KBM-7 (cell line): Measurements from ENCODE around the gene SCUBE2.

Experiments
- DNase-seq: peaks from one replicate; pipeline ENCODE4 v3.0.0-alpha.2; 2015
- in situ Hi-C: fragments of 300-500 bp; cut with MboI; formaldehyde crosslinking; loops from 2 replicates; pipeline ENCODE4 v1.14.3; 2020; ENCODE audit warnings: low sequenced_read_pairs, low pct_unique_long_range_greater_than_20kb, mixed read lengths

The SCUBE2 gene

DNA sequence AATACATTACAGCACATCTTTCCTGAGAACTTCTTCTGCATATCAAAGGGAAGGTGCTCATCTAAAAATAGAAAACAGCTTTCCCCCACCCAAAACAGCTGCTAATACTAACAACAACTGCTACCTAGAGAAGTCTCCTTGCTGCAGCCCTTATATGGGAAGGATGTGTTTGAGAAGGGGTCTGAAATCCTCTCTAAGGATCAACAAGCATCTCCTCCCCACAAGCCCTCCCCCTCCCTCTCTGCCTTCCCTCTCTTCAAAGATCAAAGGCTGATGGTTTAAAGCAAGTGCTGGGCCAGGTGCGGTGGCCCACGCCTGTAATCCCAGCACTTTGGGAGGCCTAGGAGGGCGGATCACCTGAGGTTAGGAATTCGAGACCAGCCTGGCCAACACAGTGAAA, 33.5 kb downstream of the SCUBE2 start:
- in situ Hi-C loops: no loop called here
- DNase-seq: no peak

DNA sequence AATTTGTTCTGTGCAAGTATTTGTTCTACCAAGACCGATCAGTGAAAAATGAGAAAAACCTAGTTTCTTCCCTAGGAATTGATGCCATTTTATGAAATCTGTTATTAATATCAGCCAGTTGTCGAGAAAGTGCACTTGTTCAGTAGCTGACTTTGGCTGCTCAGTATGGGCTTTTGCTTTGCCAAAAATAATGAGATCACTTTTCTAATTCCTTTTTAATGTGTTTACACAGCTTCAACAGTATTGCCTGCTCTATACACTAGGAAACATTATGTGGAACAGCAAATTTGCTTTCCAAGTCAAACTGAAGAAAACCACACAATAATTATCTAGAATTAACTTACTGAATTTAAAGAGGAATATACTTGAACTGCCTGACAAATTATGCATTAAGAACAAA, 34.4 kb downstream of the SCUBE2 start:
- no peak for DNase-seq
- in situ Hi-C loops: no loop called here

DNA sequence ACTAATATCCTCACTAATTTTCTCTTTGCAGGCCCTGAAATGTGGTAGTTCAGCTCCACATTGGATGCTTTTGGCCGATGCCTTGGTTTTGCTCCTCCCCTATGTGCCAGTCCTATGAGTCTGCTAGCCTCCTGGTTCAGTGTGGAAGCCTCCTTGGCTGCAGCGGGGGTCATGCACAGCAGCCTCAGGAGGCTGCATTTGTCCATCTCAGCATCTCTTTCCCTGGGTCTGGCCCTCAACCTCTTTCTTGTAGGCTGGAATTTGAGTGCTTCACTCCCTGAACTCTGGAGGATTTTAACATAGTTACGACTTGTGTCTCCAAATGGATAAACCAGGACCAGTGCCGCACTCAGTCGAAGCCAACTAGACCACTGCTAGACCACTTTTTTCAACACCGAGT, 34.9 kb downstream of the SCUBE2 start:
- DNase-seq: no peak
- in situ Hi-C loops: no loop called here

DNA sequence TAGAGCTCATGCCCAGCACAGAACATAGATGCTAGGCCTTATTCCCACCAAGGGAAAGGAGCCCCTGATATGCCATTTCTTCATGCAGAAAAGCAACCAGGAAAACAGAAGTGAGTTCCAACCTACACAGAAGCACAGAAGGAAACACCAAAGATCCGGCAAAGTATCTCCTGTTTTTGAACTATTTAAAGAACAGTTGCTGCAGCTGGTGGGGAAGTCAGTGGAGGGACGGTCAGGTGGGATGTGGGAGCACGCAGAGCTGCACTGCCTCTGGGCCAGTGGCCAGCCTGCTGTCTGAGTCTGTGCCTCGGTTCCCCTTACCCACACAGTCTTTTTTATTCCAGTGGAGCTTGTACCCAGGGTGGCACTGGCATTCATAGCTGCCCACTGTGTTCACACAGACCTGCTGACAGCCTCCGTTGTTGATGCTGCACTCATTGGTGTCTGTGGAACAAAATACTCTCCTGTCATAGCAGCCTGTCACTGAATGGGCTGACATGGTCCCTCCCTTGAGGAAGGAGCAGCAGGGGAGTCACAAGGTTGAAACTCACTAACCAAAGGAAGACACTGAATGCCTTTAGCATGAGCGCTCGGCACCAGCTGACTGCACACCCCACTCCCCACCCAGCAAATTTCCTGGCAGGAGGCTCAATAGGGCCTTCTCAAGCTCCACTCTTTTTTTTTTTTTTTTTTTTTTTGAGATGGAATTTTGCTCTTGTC, 37.9 kb downstream of the SCUBE2 start:
- in situ Hi-C loops: no loop called here
- no peak for DNase-seq

GRCh38 chr11:9052316-9052715, 39.1 kb downstream of the SCUBE2 start:
- in situ Hi-C loops: no loop called here
- no peak for DNase-seq

DNA sequence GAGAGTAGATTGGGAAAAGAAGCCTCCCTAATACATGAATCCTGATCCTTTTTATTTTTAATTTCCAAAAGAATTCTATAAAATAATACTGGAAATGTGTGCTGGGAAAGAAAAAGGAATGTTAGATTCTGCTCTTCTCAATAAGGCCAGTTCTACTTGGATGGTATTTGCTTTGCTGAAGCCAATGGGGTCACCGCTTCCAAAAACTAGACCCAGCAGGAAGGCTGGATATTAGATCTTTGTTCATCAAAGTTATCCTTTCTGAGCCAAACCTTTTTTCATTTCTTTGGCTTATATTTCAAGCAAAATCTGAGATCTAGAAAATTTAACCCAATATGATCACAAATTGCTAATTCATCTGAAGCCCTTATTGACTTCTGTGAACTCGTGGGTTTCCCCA, 41.4 kb downstream of the SCUBE2 start:
- DNase-seq: no peak
- in situ Hi-C loops: no loop called here

GRCh38 chr11:9047964-9048523, 43.4 kb downstream of the SCUBE2 start:
- in situ Hi-C loops: no loop called here
- no peak for DNase-seq

DNA sequence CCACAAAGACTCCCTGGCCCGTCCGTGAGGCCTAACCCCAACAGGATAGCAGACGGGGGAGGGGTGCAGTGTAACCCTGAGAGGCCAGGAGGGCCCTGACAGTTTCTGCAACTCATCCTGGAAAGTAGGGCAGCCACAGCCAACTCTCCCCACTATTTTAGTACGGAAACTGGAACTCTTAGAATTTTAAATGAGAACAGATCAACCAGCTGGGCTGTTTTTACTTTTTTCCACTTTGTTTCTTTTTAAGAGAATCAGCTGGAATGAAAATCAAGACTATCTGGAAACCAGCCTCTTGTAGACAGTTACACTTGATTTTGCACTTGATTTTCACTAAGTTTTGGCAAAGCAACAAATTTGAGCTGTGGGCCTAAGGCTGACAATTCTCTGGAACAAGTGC, 44.9 kb downstream of the SCUBE2 start:
- no peak for DNase-seq
- in situ Hi-C loops: no loop called here

GRCh38 chr11:9042488-9042887, 48.9 kb downstream of the SCUBE2 start:
- no peak for DNase-seq
- in situ Hi-C loops: no loop called here

GRCh38 chr11:9041747-9042146, 49.7 kb downstream of the SCUBE2 start:
- DNase-seq: no peak
- in situ Hi-C loops: no loop called here

- in situ Hi-C loops: no loop called here
- DNase-seq: no peak
Measured at GRCh38 chr11:9040410-9040809, 51.0 kb downstream of the SCUBE2 start.

DNA sequence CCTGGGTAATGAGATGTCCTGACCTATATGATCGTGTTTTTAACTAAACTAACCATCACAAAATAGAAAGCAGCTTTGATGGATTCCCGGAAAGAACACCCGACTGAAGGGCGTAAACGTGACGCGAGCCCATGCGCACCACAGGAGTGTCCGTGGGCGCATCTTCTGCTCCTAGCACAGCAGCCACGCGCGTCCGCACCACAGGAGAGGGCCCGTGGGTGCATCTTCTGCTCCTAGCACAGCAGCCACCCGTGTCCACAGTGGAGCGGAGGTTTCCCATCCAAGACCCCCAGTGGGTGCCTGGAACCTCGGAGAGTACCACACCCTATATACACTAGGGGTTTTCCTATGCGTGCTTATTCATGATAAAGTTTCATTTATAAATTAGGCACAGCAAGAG, 51.5 kb downstream of the SCUBE2 start:
- in situ Hi-C loops: no loop called here
- DNase-seq: no peak

DNA sequence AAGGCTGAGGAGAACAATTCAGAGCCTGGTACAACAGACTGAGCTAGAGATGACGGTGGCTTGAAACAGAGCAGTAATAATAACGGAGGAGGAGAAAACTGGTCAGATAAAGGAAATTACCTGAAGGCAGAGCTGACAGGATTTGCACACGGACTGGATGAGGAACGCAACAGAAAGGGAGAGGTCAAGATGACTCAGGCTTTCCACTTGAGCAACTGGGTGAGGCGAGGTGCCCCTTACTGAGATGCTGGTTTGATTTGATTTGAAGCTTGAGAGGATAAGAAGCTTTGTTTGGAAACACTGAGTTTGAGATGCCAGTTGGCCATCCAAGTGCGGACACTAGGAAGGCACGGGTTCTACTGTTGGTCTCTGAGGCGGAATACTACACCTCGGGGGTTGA, 52.2 kb downstream of the SCUBE2 start:
- DNase-seq: no peak
- in situ Hi-C loops: no loop called here

- in situ Hi-C loops: no loop called here
- DNase-seq: no peak
Measured at GRCh38 chr11:9038541-9038940, 52.9 kb downstream of the SCUBE2 start.

GRCh38 chr11:9037963-9038362, 53.4 kb downstream of the SCUBE2 start:
- no peak for DNase-seq
- in situ Hi-C loops: no loop called here

DNA sequence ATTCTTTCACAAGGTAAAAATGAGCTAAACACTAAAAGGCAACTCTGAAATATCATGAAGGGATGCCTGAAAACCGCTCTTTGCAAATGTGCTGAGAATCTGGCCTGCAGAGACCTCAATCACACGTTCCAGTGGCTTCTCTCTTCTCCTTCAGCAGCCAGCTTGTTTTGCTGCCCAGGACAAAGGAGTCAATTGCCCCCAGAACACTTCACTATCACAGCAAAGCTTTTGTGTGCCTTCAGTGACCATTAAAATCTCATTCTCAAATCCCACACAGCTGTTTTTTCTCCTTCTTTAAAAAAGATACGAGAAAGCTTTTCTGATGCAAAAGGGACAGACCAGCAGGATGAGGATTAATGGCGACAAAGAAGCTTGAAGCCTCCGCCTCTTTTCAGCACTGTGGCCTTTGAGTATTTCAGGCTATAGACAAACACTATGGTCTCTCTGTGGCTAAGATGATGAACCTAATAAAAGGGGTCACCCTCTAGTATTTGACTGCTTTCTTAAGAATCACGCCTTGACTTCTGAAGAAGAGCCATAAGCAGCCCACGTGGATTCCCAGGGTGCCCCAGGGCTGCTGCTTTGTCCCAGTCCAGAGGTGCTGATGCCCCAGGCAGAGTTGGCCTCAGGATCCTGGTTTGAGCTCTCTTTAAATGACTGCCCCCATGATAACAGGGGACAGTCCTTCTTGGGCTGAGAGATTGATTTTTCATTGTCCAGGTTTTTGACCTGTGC, 54.2 kb downstream of the SCUBE2 start:
- no peak for DNase-seq
- in situ Hi-C loops: no loop called here

DNA sequence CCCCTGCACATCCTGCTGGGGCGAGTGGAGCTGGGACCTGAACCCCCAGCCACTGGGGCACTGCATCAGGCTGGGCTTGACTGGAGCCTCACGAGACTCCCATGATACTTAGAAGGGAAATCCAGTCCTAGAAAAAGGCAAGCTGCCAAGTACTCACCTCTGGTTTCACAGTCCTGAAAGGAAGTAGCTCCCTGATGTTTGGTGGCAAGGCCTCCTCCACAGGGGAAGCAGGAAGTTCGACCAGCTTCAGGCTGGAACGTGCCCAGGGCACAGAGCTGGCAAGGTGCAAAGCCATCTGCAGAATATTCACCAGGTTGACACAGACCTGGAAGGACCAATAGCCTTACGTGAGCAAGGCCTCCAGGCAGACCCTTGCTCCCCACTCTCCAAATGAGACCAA, 60.8 kb downstream of the SCUBE2 start:
- in situ Hi-C loops: no loop called here
- no peak for DNase-seq

GRCh38 chr11:9029422-9029821, 62.0 kb downstream of the SCUBE2 start:
- DNase-seq: no peak
- in situ Hi-C loops: no loop called here

GRCh38 chr11:9028581-9028980, 62.8 kb downstream of the SCUBE2 start:
- in situ Hi-C loops: no loop called here
- no peak for DNase-seq

- in situ Hi-C loops: no loop called here
- DNase-seq: no peak
Measured at GRCh38 chr11:9025101-9025850, 66.1 kb downstream of the SCUBE2 start.
